GM12875 (cell line): ENCODE results near the gene SDCCAG8.
A peak's percentile ranks its signal among the peaks of the same experiment; 100 is the strongest.

Source experiments
- H3K4me3 ChIP-seq: one replicate; pipeline ENCODE4 v1.5.1; 2011; ENCODE audit warnings: low read depth, low read length, control low read depth
- CTCF ChIP-seq: IDR thresholded peaks from 2 replicates; pipeline ENCODE4 v1.5.1; 2011; ENCODE audit warnings: low read depth, mild to moderate bottlenecking, control low read depth, inconsistent platforms, low read length, moderate library complexity, borderline replicate concordance; ENCODE audit not compliant: insufficient read depth

SDCCAG8 gene

GRCh38 chr1:243406424-243406823 is 150.6 kb downstream of the SDCCAG8 start:
- H3K4me3 ChIP-seq = no peak overlapping the region
- no peak for TF ChIP-seq CTCF

GRCh38 chr1:243407284-243408018 is 151.6 kb downstream of the SDCCAG8 start:
- no peak for TF ChIP-seq CTCF
- H3K4me3 ChIP-seq = no peak overlapping the region

- no peak for TF ChIP-seq CTCF
These were observed 152.6 kb downstream of the SDCCAG8 start for GRCh38 chr1:243408479-243408878.

GRCh38 chr1:243409284-243409683 is 153.4 kb downstream of the SDCCAG8 start:
- H3K4me3 ChIP-seq = no peak overlapping the region
- peak; percentile 21; the same call in 1 of the 2 replicates for TF ChIP-seq CTCF

More at GRCh38 chr1:243408479-243408878, 152.6 kb downstream of the SDCCAG8 start:
- no peak overlapping the region for H3K4me3 ChIP-seq

GRCh38 chr1:243411472-243411871 is 155.6 kb downstream of the SDCCAG8 start:
- TF ChIP-seq CTCF = no peak
- H3K4me3 ChIP-seq = no peak overlapping the region

GRCh38 chr1:243413431-243414151 is 157.8 kb downstream of the SDCCAG8 start:
- no peak for TF ChIP-seq CTCF
- H3K4me3 ChIP-seq = no peak overlapping the region

GRCh38 chr1:243414152-243414494 is 158.3 kb downstream of the SDCCAG8 start:
- no peak for TF ChIP-seq CTCF
- H3K4me3 ChIP-seq = no peak overlapping the region
